Urothelium cell line (cell line): ENCODE data around the gene MET.
"Not testable (repeated sequence)": the region's sequence is repeated elsewhere in the genome, so short reads cannot be mapped to it uniquely, and the experiment has no call there.

Experiments
- DNase-seq: peaks from one replicate; pipeline ENCODE4 v3.0.0; 2011; ENCODE audit warnings: low spot score, mixed read lengths
- FAIRE-seq: peaks from 2 replicates; lab custom pipeline; 2011; peaks lifted over from hg19 to GRCh38; lab: Jason Lieb, UNC

The MET gene

GRCh38 chr7:116671681-116672595 lies at the start of gene MET:
TSS of gene MET (plus strand) at chr7:116672196. CDS start at chr7:116699085, 26,889 bp downstream.
- FAIRE-seq = no peak
- DNase-seq = peak; percentile 85

DNA sequence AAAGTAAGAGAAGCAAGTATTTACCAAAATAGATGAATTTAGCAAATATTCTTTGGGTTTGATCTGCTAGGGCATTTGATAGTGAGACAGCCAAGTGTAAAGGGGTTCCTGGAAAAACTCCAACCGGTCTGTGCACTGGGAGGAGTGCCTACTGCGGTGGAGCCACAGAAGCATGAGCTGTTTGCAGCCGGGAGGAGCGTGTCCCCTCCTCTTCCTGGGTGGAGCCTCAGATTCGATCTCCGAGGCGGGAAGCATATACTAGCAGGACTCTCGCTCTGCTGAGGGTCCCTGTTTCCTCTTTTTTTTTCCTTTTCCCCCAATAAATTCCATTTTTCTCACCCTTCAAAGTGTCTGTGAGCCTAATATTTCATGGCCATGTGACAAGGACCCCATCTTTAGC lies 45.1 kb upstream of the MET start:
- FAIRE-seq (no peak), DNase-seq (no peak)

GRCh38 chr7:116629051-116629463 lies 42.9 kb upstream of the MET start:
- FAIRE-seq (no peak), DNase-seq (no peak)

GRCh38 chr7:116630357-116630756 lies 41.6 kb upstream of the MET start:
- DNase-seq = no peak
- no peak for FAIRE-seq

DNA sequence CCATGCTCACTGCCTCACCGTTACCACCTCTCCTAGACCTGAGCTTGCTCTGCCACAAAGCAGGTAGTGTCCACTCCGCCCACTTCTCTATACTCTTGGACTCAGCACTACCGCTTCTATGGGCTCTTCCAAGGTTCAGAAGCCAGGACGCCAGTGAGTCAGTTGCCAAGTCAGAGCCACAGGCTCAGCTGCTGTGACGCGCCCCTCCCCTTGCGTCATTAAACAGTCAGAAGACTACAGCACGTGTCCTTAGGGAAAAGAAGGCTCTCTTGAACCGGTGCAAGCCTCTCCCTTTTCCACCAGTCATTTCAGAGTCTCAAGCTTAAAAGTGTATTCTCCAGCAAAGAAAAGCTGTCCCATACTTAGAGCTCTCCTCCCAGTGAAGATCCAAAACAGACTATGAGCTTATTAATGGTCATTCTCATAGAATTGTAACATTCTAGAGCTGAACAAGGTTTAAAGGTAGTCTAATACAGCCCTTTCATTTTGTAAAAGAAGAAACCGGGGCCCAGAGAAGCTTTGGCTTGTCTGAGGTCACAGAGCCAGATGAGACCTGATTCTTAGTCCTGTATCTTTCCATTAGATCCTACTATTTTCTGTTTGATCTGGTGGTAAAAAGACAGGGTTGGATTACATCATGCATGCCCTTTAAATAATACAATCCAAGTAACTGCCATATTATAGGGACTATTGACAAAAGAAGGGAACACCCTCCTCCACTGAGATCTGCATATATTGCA lies 40.9 kb upstream of the MET start:
- no peak for FAIRE-seq
- peak; percentile 23 for DNase-seq

DNA sequence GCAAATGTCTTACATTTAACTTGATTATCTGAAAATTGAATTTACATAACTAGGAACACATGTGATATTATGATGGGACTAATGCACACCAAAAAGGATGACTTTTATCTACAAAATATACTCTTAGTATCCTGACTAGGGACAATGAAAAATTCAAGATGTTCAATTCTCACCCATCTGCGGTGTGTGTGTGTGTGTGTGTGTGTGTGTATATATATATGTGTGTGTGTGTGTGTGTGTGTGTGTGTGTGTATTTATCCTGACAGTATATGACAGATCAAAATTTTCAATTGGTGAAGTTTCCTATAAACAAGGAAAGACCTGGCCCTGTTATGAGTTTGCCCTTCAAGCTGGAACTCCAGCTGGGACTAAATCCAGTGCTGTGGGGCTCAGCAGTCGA lies 40.3 kb upstream of the MET start:
- FAIRE-seq (no peak), DNase-seq (no peak)

DNA sequence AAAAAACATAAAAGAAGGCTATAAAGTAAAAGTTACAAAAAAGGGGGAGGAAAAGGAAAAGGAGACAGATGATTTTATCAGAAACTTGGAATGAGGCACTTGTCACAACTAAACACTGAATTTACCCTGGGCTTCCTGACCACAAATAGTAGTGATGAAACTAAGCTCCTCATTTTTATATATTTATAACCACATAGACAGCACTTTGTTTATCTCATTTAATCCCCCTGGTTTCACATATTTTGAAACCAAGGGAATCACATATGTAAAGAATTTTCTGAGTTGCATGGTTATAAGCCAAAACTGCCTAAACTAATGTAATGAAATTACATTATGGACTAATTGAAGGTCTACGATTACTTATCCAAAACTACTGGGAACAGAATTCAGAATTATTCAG lies 39.6 kb upstream of the MET start:
- no peak for DNase-seq
- FAIRE-seq = no peak

- FAIRE-seq (no peak), DNase-seq (no peak)
These were observed 38.6 kb upstream of the MET start for GRCh38 chr7:116633131-116633988.

- DNase-seq (no peak), FAIRE-seq (no peak)
These were observed 35.0 kb upstream of the MET start for GRCh38 chr7:116636997-116637396.

- not testable (repeated sequence) for FAIRE-seq, DNase-seq
These were observed 33.4 kb upstream of the MET start for GRCh38 chr7:116638592-116638991.

GRCh38 chr7:116641551-116642153 lies 30.3 kb upstream of the MET start:
- FAIRE-seq (no peak), DNase-seq (no peak)

GRCh38 chr7:116643148-116643547 lies 28.8 kb upstream of the MET start:
- DNase-seq, FAIRE-seq: not testable (repeated sequence)

DNA sequence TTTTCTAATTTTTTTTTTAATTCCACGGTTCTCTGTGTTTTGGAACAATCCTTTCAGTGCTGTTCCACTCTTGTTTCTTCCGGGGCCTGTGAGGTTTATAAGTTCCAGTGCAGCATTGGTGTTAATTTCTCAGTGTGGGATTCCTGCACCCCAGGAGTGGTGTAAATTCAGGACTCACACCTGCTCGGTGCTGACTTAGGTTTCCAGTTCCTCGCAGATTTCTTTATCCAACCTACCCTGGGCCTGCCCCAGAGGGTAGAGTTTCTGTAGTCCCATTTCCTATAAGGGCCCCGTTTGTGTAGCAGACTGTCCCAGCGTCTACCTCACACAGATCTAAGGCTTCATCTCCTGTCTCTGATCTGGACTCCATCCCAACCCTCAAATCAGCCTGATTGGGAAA lies 27.4 kb upstream of the MET start:
- FAIRE-seq (no peak), DNase-seq (no peak)

DNA sequence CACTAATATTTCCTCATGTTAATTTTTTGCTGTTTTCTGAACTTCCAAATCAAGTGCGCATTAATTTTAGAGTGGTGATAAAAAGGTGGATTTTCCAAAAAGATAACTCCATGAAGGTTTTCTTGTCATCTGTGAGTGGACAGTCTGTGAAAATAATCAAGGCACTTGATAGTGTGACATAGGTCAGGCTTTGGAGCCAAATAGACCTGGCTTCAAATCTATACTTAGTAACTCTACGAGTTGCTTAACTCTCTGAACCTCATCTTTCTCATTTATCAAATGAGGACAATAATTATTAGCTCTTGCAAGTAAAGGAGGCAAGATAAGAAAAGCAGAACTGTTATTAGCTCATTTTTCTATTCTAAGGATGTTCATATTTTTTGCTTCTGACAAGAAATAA lies 24.7 kb upstream of the MET start:
- DNase-seq (no peak), FAIRE-seq (no peak)

GRCh38 chr7:116647861-116648260 lies 24.1 kb upstream of the MET start:
- DNase-seq = no peak
- no peak for FAIRE-seq

- FAIRE-seq (no peak), DNase-seq (no peak)
These were observed 21.6 kb upstream of the MET start for GRCh38 chr7:116650436-116650835.

- no peak for FAIRE-seq
- DNase-seq = peak; percentile 10
These were observed 19.2 kb upstream of the MET start for GRCh38 chr7:116652793-116653192.

- FAIRE-seq = no peak
These were observed 18.8 kb upstream of the MET start for GRCh38 chr7:116653204-116653603.

DNA sequence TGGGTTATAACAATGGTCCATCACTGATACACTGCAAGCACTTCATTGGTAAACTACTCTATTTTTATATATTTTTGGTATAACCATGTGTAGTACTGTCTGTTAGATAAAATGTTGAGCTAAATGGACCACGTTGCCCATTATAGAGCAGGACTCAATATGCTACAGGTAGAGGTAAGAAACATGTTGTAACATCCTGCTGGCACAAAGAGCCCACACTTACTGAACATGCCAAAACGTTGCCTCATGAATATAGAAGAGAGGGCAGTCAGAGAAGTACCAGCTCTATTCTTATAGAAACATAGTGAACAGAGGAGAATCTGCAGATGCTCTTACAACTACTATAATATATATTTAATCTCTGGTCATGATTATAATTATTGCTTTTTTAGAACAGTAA lies 18.4 kb upstream of the MET start:
- DNase-seq = no peak
- FAIRE-seq = no peak

More at GRCh38 chr7:116653204-116653603, 18.8 kb upstream of the MET start:
- DNase-seq = peak; percentile 74

- not testable (repeated sequence) for FAIRE-seq, DNase-seq
These were observed 12.7 kb upstream of the MET start for GRCh38 chr7:116659248-116659647.
